ENCODE data around the gene SH3RF2. TPM values are rescaled to one million over a fixed set of nuclear protein-coding genes. Genes with fewer than 3 reads are reported as not detected.
"Not testable (repeated sequence)": the region's sequence is repeated elsewhere in the genome, so short reads cannot be mapped to it uniquely, and the experiment has no call there.

SH3RF2 gene
- total RNA-seq, 1 donor from 2014 or later: 0.17 TPM

DNA sequence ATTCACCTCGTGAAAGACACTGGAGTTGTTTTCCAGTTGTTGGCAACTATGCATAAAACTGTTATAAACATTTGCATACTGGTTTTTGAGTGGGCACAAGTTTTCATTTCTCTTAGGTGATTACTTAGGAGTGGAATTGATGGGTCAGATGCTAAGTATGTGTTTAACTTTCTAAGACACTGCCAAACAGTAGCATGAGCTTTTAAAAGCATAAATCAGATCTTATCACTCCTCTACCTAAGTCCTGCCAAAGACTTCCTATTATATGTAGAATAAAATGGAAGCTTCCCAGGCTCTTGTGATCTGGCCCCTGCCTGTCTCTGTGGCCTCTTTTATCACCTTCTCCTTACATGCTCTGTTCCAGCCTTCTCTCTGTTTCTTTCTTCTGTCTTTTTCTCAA, 72.6 kb downstream of the SH3RF2 start:
- DNase-seq: no peak

GRCh38 chr5:146010447-146010846, 74.1 kb downstream of the SH3RF2 start:
- DNase-seq: not testable (repeated sequence)

DNA sequence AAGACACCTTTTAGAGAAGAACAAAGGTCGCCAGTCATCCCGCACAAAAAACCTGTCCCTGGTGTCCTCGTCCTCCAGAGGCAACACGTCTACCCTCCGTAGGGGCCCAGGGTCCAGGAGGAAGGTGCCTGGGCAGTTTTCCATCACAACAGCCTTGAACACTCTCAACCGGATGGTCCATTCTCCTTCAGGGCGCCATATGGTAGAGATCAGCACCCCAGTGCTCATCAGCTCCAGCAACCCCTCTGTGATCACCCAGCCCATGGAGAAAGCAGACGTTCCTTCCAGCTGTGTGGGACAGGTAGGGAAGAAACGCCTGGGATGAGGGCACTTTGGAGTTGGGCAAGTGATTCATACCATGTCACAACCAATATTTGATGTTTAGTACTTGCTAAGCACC, 77.4 kb downstream of the SH3RF2 start:
- no peak for DNase-seq

GRCh38 chr5:146015001-146015400, 78.6 kb downstream of the SH3RF2 start:
- DNase-seq: no peak

DNA sequence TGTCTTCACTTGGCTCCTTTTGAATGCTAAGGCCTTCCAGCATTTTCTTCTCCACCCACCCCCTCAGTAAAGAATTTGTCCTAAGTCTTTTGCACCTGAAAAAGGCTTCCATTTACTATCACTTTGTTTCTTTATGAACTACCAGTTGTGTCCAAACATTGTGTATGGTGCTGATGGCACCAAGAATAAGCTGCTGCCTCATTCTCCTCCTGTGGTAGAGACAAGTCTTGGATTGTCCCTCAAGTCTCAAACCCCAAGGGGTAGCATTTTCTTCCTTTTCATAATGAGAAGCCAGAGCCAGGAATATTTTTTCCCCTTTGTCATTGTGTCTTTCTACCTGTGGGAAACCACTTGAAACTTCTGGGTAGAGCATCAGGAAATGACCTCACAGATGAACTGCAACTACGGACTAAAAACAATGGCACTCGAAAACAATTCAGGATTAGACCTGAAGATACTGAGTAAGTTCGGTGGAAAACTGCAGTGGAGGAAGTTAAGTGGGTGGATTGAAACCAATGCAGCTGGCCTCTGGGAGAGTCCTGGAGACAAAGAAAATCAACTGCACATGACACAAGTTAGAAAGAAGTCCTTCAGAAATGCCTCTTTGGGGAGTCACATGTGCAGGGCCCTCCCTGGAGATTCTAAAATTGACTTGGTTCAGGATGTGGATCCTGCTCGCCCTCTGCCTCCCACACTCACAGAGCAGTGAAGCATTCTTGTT, 80.5 kb downstream of the SH3RF2 start:
- DNase-seq: peak; percentile 57

GRCh38 chr5:146018514-146019375, 82.4 kb downstream of the SH3RF2 start:
- no peak for DNase-seq

- DNase-seq: no peak
These were observed 83.7 kb downstream of the SH3RF2 start for GRCh38 chr5:146020100-146020499.

- no peak for DNase-seq
These were observed 87.7 kb downstream of the SH3RF2 start for GRCh38 chr5:146024034-146024433.

DNA sequence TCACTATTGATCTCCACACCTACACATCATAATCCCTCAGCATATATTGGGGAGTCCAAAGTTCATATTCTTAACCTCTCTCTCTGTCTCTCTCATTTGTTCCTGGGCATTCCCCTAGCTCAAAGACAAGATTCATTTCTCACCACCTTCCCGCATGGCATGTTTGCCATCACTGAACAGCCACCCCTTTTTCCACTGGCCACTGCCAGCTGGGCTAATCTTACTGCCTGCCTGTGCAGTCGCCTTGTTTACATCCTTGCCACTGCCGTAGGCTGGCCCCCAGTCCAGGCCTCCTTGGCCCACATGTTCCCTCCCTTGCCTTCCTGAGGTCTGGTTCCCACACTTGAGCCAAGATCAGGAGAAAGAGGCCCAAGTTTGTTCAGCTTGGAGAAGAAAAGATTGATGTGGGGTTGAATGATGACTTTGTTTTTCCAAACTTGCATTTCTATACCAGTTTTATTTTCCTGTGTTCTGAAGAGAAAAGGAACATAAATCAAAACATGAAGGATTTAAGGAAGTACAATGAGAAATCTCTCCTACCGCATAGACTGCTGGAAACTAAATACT, 88.8 kb downstream of the SH3RF2 start:
- no peak for DNase-seq

DNA sequence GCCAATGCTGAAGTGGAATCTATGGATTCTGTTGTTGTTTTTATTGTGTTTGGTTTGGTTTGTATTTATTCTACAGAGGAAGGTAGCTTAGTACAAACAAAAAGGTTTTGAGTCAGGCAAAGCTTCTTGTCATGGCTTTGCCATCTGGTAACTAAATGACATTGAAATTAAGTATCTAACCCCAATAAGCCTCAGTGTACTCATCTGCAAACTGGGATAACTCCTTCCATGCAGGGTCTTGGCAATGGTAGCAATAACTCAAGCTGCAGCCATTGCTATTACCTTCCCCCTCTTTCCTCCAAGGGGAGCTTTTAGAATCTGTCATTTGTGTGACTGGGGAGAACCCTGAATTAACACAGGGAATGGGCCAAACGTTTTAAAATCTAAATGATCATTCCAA, 89.3 kb downstream of the SH3RF2 start:
- DNase-seq: no peak

- no peak for DNase-seq
These were observed 90.1 kb downstream of the SH3RF2 start for GRCh38 chr5:146026307-146027010.

GRCh38 chr5:146027751-146028150, 91.4 kb downstream of the SH3RF2 start:
- no peak for DNase-seq

DNA sequence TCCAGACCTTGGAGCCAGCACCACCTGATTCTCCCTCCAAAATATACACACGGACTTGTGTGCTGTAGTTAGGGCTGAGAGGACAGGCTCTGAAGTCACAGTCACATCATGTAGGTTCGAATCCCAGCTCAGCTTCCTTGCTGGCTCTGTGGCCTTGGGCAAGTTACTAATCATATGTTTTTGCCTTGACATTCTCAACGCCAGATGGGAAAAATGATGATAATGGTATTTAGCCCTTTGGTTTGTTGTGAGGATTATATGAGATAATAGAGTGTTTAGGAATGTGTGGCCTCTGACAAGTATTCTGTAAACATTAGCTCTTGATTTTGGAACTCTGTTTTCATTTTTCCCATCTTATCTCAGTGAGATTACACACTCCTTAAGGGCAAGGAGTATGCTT, 96.5 kb downstream of the SH3RF2 start:
- DNase-seq: no peak

- DNase-seq: no peak
These were observed 97.7 kb downstream of the SH3RF2 start for GRCh38 chr5:146034127-146034526.

DNA sequence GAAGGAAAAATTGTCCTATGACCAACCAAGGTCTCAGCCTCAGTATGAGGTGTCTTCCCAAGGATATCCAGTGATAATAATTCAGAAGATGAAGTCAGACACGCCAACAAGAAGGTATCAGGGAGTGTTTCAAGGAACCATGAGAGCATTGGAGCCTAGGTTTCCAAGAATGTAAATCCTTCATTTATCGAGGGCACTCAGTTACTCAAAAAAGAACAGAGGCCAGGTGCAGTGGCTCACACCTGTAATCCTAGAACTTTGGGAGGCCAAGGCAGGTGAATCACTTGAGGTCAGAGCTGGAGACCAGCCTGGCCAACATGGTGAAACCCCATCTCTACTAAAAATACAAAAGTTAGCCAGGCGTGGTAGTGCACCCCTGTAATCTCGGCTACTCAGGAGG, 98.2 kb downstream of the SH3RF2 start:
- DNase-seq: no peak

GRCh38 chr5:146039420-146039819, 103.0 kb downstream of the SH3RF2 start:
- no peak for DNase-seq

DNA sequence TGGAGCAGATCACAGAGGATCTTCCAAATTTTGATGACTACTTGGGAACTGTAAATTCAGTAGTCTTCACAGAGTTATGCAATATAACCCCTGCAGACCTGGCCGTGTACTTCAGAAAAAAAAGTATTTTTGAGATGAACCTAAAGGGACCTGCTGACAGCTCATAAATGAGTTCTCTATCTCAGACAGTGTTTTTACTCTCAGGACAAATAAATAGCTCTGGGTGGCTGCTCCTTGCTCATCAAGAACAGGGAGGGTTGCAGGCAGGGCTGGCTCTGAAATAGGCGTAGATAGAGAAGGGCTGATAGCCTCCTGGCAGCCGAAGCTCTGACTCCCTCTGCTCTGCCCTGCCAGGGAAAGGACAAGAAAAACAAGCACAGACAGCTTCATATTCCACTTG, 104.1 kb downstream of the SH3RF2 start:
- no peak for DNase-seq

- DNase-seq: no peak
These were observed 104.9 kb downstream of the SH3RF2 start for GRCh38 chr5:146041180-146041789.

DNA sequence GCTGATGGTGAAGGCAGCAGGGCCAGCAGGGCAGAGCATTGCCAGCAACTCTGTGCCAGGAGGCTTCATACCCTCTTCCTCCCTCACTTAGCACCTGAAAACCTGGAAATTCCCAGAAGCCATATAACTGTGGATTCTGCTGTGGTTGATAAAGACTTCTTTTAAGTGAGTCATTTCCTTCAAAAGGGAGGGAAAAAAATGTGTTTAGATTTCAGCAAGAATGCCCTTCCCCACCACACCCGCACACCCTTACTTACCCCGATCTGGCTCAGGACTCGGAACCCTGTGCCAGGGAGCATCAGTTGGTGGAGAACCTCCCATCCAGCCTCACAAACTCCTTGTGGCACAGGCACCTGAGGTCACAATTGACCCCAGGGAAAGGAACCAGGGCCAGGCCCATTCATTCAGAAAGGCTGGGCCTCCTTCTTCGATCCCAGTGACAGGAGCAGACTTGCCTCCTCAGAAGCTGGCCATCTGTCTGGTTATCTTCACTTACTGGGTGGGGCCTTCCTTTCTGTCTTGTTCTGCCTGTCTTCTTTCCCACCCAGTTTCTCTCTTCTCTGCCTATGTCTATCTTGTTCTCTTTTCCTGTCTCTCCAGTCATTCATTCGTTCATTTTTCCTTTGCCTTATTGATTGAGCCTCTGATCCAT, 106.4 kb downstream of the SH3RF2 start:
- DNase-seq: peak; percentile 58

GRCh38 chr5:146043722-146044121, 107.3 kb downstream of the SH3RF2 start:
- DNase-seq: no peak

DNA sequence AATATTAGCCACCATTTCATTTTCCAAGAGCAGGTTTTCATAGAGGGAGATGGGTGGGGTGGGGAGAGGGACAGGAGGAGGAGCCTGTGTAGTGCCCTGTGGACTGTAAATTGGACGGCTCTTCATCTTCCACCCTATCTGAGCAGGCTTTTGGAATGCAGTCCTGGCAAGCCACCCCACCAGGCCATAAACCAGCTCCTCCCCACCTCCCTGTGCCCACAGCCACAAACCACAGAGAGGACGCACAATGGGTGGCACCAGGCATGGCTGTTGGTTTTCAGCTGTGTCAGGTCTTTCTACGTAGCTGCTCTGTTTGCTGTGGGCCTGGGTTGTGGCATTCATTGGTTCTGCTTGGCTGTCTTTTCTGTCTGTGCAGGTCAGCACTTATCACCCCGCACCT, 111.0 kb downstream of the SH3RF2 start:
- no peak for DNase-seq

Data from dermis blood vessel endothelial cell (primary cell).